Measurements from ENCODE around the gene GGA1.

GRCh38 chr22:37658133-37659065 is 49.8 kb downstream of the GGA1 start, which contains the start of gene PDXP:
- TF ChIP-seq EZH2 (IDR thresholded peaks at IDR 0.05; ENCODE audit: borderline replicate concordance, insufficient read depth, low read depth, low read length, poor library complexity, severe bottlenecking) (no peak), CTCF (IDR thresholded peaks at IDR 0.05) (no peak)

Data from B cell (primary cell).